PC-9 (cell line): ENCODE results near the gene ATG16L1.

ENCODE experiments used
- CTCF ChIP-seq: fragments of 200-600 bp; sonication (generic); conservative IDR thresholded peaks from 2 replicates; pipeline ENCODE4 v1.6.1; 2017; ENCODE audit warnings: mixed run types, antibody characterized with exemption, mild to moderate bottlenecking, moderate library complexity
- EZH2 ChIP-seq: fragments of 200-600 bp; sonication (generic); IDR thresholded peaks from 2 replicates; pipeline ENCODE4 v1.8.0; 2017; ENCODE audit warnings: antibody characterized with exemption, low read depth

- TF ChIP-seq CTCF (no peak), EZH2 (no peak)
Measured at GRCh38 chr2:233258211-233258610, 6.7 kb downstream of the ATG16L1 start.
